Mucosa of gallbladder (tissue), 1 donor: ENCODE results near the gene XRCC5. TPM values are rescaled to one million over a fixed set of nuclear protein-coding genes. Genes with fewer than 3 reads are reported as not detected.
"Not testable (repeated sequence)": the region's sequence is repeated elsewhere in the genome, so short reads cannot be mapped to it uniquely, and the experiment has no call there.

ENCODE experiments used
- DNase-seq: peaks from one replicate; pipeline ENCODE4 v3.0.0-alpha.2; 2020; ENCODE audit warnings: low spot score
- total RNA-seq: library from RNA; stranded (reverse); gene quantifications from one replicate; pipeline ENCODE4 v1.2.1, GENCODE V29; 2021
- donor health status: DM: no; HTN: no; CAD: no.

XRCC5 gene
- total RNA-seq = 197 TPM

DNA sequence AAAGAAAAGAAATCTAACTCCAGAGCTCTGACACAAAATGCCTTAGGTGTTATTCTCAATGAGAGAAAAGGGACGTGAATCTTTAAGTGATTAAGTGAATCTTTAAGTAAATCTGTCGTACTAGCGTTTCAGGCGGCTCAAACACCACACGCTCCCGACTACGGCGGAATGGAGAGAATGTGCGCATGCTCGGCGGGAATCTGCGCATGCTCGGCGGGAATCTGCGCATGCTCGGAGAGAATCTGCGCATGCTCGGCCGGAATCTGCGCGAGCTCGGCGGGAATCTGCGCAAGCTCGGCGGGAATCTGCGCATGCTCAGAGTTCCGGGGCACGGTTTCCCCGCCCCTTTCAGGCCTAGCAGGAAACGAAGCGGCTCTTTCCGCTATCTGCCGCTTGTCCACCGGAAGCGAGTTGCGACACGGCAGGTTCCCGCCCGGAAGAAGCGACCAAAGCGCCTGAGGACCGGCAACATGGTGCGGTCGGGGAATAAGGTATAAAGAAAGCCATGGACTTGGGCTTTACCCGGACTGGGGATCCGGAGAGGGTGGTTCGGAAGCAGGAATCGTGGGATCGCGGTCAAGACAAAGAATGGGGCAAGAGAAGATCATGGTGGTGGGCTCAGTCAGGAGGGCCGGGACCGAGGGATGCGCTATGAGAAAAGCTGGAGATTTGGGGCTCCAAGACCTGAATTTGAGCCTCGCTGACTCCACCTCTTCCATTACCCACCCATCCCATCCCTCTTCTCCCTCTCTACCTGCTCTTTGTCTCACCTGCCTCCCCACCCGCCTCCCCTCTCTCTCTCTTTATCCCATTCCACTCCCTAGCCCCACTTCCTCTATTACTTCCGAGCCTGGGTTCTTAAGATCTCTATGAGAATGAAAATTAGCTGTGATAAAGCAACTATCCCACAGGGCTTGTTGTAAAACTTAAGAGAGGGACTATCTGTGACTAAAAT, at the start of gene XRCC5:
XRCC5 (plus strand) TSS at position 382 of the 955 bp plus-strand sequence; CDS start at position 471, 89 bp downstream.
- DNase-seq = peak; percentile 98

DNA sequence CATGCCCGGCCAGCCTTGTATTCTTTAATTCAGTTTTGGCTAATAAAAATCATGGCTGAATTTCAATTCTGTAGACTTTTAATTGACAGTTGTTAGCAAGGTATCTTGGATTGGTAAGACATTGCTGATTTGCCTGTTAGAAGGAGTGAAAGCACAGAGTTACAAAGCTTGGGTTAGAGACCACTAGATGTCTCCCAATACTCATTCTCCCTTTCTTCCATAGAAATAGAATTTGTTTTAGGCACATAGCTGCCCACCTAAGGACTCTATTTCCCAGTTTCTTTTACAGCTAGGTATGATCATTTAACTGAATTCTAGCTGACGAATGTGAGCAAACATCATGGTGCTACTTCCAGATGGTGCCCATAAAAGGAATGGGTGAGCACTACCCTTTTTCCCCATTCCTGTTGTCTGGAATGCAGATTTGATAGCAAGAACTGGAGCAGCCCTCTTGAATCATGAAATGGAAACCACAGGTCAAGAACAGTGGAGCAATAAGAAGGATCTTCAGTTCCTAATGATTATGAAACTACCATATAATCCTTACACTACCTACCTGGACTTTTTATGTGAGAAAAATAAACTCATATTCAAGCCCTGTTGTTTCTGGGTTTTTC, 45.0 kb upstream of the XRCC5 start:
- no peak for DNase-seq

DNA sequence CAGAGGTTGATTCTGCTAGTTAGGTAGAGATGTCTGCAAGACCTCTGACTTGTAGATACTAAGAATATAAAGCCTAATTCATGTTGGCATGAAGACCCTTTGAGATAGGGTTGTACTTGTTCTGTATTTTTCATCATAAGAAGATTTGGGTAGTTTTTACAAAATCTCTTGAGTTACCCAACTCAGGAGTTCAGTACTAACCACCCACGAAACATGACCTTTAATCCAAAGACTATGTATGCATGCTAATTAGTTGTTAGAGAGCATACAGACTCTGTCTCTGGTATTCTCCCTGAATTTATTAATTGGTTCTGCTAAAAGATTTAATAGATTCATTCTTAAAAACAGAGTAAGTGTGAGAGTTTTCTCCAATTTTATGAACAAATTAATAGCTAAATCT, 44.5 kb upstream of the XRCC5 start:
- DNase-seq = no peak

GRCh38 chr2:216066230-216066629, 42.9 kb upstream of the XRCC5 start:
- DNase-seq = no peak

GRCh38 chr2:216069028-216069427, 40.1 kb upstream of the XRCC5 start:
- DNase-seq = no peak

- no peak for DNase-seq
Observed at GRCh38 chr2:216070195-216070594, 39.0 kb upstream of the XRCC5 start.

DNA sequence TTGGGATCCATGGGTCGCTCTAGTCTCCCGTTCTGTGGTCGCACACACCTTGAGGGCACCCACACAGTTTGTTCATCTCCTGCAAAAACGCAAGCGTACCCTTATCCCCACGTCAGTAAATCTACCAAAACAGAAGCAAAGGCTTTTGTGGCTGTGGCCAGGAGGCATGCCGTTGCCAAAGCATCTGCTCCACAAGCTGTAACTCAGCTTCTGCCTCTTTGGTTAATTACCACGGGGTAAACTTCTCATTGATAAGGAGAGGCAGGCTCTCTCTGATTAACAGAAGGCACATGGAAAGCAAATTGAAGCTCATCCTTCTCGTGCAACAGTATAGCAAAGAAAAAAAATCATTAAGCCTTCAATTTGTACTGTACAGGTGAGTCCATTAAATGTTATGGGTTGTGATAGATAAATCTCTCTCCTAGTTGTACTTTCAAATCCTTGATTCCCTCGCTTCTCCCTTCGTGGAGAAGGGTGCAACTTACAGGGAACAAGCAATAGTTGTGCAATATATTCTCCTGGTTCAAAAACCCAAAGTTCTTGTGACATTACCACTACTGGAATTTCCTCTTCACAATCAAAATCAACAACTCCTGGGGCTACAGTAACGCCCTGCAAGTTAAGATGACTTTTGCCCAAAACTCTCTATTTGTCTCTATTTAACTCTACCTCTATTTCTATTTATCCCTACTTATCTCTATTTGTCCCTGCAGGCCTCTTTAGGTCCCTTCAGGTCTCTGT, 37.9 kb upstream of the XRCC5 start:
- no peak for DNase-seq

- DNase-seq = no peak
Observed at GRCh38 chr2:216072473-216072872, 36.7 kb upstream of the XRCC5 start.

DNA sequence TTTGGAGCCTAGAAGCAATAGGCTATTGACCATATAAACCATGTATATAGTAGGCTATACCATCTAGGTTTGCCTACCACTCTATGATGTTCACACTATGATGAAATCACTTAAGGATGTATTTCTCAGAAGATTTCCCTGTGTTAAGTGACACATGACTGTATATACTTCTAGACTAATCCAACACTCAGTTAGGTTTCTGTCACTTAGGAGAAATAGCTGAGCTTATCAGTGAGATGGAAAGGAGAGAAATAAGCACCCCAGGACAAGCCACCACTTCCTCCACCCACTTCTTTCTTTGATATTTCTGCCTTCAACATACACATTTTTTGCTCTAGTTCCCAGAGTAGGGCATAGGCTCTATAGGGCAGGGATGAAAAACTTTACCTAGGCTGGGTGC, 35.4 kb upstream of the XRCC5 start:
- no peak for DNase-seq

DNA sequence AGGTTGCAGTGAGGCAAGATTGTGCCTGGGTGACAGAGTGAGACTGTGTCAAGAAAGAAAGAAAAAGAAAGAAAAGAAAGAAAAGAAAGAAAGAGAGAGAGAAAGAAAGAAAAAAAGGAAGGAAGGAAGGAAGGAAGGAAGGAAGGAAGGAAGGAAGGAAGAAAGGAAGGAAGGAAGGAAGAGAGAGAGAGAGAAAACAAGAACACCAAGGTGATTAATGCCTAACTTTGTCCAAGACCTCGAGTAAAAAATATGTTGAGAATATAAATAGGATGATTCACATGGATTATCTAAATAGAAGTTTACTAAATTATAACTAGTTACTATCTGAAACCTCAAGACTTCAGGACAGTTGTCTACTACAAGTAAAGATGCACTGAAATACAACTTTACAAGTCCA, 34.8 kb upstream of the XRCC5 start:
- DNase-seq = no peak

GRCh38 chr2:216074794-216075193, 34.4 kb upstream of the XRCC5 start:
- DNase-seq = no peak

DNA sequence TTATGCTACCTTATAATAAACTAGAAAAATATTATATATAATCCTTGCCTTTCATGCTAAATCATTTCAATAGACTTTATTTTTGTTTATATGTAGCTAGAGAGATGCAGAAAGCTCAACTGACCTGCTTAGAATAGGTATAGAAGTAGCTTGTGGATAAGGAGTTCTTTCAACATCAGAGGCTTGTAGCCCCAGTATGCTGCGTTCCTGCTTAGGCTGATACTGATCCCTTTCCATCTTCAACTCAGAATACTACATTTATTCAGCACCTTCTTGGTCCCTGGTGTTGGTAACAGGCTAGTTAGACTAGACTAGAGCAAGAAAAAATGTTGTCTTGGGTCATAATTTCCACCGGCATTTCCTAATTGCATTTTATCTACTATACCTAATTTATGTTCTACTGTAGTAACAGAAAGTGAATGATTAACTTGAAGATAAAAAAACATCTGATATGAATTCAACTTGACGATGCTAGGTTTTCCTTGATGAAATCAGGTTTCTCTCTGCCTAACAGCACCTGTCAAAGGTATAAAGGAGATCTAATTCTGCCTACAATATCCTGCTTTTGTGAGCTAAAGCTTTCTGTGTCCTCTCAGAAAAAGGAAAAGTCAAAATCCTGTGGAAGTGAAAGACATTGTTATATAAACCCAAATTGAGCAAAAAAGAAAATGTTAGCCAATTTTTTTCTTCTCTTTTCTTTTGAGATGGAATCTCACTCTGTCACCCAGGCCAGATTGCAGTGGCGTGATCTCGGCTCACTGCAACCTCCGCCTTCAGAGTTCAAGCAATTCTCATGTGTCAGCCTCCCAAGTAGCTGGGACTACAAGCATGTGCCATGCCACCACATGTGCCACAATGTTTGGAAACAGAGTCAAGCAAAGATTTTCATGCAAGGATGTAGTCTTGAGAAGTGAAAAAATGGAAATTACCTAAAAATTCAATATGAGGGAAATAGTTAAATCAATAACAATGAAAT, 33.4 kb upstream of the XRCC5 start:
- DNase-seq = no peak

GRCh38 chr2:216078776-216079175, 30.4 kb upstream of the XRCC5 start:
- no peak for DNase-seq

DNA sequence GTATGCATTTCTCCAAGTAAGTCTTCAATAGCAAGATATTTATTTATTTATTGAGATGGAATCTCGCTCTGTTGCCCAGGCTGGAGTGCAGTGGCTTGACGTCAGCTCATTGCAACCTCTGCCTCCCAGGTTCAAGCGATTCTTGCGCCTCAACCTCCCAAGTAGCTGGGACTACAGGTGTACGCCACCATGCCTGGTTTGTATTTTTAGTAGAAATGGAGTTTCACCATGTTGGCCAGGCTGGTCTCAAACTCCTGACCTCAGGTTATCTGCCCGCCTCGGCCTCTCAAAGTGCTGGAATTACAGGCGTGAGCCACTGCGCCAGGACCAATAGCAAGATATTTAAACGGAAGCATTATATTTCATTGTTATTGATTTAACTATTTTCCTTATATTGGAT, 29.1 kb upstream of the XRCC5 start:
- not testable (repeated sequence) for DNase-seq

DNA sequence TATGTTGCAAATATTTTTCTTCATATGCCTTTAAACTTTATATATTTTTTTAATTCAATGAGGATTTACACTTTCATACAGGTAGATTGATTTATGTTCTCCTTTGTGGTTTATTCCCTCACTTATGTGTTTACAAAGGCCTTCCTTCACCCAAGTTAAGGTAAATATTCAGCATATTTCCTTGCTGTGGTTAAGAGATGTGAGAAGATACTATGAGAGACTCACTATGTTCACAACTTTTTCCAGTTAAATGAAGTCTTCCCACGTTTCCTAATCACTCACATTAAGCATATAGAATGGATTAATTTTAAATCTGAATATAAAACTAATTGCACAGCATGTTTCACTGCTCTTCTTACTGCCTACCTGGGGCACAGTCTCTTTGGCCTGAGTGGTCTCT, 28.1 kb upstream of the XRCC5 start:
- no peak for DNase-seq

DNA sequence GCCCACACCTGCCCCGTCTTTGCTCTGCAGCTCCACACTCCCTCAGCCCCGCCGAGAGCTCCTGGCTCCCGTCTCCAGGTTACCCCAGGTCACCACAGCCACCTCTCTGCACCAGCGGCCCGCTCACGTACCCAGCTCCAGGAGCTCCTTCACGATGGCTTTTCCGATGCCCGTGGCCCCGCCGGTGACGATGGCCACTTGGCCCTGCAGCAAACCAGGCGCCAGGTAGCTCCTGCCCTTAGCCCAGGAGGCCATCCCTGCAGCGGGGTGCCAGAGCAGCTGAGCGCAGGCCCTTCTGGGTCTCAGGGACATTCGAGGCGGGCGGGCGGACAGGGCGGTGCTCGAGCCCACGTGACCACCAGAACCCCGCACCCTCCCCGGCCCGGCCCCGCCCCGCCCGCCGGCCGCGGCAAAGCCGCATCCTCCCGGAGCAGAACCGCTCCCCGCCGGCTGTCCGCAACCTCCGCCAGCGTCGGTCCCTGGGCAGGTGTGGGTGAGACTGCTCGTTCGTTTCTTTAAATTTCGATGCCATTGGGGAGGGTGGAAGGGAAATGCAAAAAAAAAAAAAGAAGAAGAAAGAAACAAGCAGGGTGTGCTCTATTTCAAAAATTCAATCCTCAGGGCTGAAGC, 27.5 kb upstream of the XRCC5 start, which contains the start of the genes PECR and TMEM169:
PECR (minus strand) TSS at position 323 of the 630 bp plus-strand sequence; CDS start at position 255, 68 bp downstream.
TMEM169 (plus strand) TSS at position 433 of the 630 bp plus-strand sequence. CDS start 14,045 bp downstream, outside the sequence.
- DNase-seq = peak; percentile 84

DNA sequence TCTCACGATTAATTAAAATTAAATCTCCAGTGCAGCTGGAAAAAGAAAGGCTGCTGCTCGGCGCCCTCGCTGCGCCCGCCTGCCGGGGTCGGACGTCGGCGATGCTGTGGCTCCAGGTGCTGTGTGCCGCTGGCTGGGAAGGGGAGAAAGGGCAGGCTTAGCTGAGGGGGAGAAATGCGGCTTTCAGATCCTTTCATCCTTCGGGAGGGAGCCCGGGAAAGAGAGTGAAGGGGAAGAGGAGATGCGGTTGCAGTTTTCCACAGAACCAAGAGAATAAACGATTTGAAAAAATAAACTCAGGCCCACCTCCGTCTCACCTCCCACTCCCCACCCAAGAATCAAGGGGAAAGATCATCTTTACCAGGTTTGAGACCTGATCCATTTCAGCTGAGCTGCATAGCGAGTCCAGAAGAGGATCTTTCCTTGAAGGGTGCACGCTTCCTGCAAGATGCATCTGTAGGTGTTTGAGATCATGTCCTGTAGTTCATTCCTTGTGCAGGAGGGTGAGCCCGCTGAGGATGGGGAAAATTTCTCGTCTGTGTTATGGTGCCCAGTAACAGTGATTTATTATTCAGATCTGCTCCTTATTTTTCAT, 26.9 kb upstream of the XRCC5 start:
- DNase-seq = no peak

- no peak for DNase-seq
Observed at GRCh38 chr2:216082805-216083204, 26.3 kb upstream of the XRCC5 start.

- no peak for DNase-seq
Observed at GRCh38 chr2:216083464-216084281, 25.5 kb upstream of the XRCC5 start.
